Natural killer cell (primary cell): ENCODE data around the gene FRMD4A. TPM values are rescaled to one million over a fixed set of nuclear protein-coding genes. Genes with fewer than 3 reads are reported as not detected.

Experiments
- ATAC-seq, 3 donors: fragments of 150-1000 bp in 2 of 3; fragments of 200-7000 bp in 1 of 3; cut with Tn5 transposase; 1 replicate in 1 of 3; 2 replicates in 2 of 3; pipeline ENCODE4 v1.10.0; 2021; ENCODE audit warnings: mild to moderate bottlenecking in 2 of 3, moderate library complexity in 2 of 3
- DNase-seq, 2 donors: peaks; one replicate each; pipeline versions ENCODE4 v3.0.0 to v3.0.0-alpha.2; 2013 to 2021; ENCODE audit warnings: mixed read lengths in 1 of 2
- H3K27ac ChIP-seq: one replicate; pipeline ENCODE4 v1.5.1; 2013; ENCODE audit warnings: mild to moderate bottlenecking, low read length
- H3K27me3 ChIP-seq: one replicate; pipeline ENCODE4 v1.6.1; 2013; ENCODE audit warnings: low read length; ENCODE audit not compliant: control insufficient read depth, insufficient read depth
- H3K36me3 ChIP-seq: one replicate; pipeline ENCODE4 v1.6.1; 2013; ENCODE audit warnings: low read length; ENCODE audit not compliant: control insufficient read depth, insufficient read depth
- H3K4me1 ChIP-seq: one replicate; pipeline ENCODE4 v1.6.1; 2013; ENCODE audit warnings: low read length; ENCODE audit not compliant: control insufficient read depth, insufficient read depth
- H3K4me3 ChIP-seq: one replicate; pipeline ENCODE4 v1.5.1; 2013; ENCODE audit warnings: low read length
- H3K9me3 ChIP-seq: one replicate; pipeline ENCODE4 v1.6.1; 2013; ENCODE audit warnings: low read length; ENCODE audit not compliant: control insufficient read depth, insufficient read depth
- H3K27ac Mint-ChIP-seq, 2 donors: one replicate each; pipeline ENCODE4 v1.8.0; 2022; ENCODE audit warnings: mild to moderate bottlenecking in 2 of 2, mixed read lengths in 2 of 2, moderate library complexity in 1 of 2
- H3K27me3 Mint-ChIP-seq, 2 donors: one replicate each; pipeline ENCODE4 v1.8.0; 2022; ENCODE audit warnings: low read depth in 2 of 2, mixed read lengths in 2 of 2
- H3K36me3 Mint-ChIP-seq: one replicate; pipeline ENCODE4 v1.8.0; 2022; ENCODE audit warnings: mixed read lengths
- H3K4me1 Mint-ChIP-seq, 2 donors: one replicate each; pipeline ENCODE4 v1.8.0; 2022; ENCODE audit warnings: mixed read lengths in 2 of 2
- H3K4me3 Mint-ChIP-seq: one replicate; pipeline ENCODE4 v1.8.0; 2022; ENCODE audit warnings: mild to moderate bottlenecking, moderate library complexity, mixed read lengths
- H3K9me3 Mint-ChIP-seq, 2 donors: one replicate each; pipeline ENCODE4 v1.8.0; 2022; ENCODE audit warnings: mixed read lengths in 2 of 2
- WGBS: methylation state at CpG from one replicate; pipeline ENCODE4 v1.1.7; 2013; ENCODE audit warnings: missing lambda C conversion rate; ENCODE audit not compliant: insufficient coverage; 5-methylcytosine and 5-hydroxymethylcytosine counted together
- intact Hi-C: fragments of 100-400 bp; cut with micrococcal nuclease; formaldehyde crosslinking; loops from one replicate; pipeline ENCODE4 v1.14.2; 2022
- total RNA-seq, 4 donors: library from RNA; stranded (reverse); fragments of 120-200 nt in 1 of 4; gene quantifications; one replicate each; pipeline versions ENCODE4 v1.2.3 to v1.2.4, GENCODE V29; 2013 to 2022
- TF ChIP-seq, protein P1 (sequence below): fragments of 200-600 bp; IDR thresholded peaks from one replicate; pipeline ENCODE4 v1.8.0; 2022; ENCODE audit warnings: antibody characterized with exemption

FRMD4A gene
- total RNA-seq, 3 donors from 2014 or later (not counting 1 experiment from before 2014, with no cell fraction given) = 0.36 to 0.38 TPM; not detected in 1

DNA sequence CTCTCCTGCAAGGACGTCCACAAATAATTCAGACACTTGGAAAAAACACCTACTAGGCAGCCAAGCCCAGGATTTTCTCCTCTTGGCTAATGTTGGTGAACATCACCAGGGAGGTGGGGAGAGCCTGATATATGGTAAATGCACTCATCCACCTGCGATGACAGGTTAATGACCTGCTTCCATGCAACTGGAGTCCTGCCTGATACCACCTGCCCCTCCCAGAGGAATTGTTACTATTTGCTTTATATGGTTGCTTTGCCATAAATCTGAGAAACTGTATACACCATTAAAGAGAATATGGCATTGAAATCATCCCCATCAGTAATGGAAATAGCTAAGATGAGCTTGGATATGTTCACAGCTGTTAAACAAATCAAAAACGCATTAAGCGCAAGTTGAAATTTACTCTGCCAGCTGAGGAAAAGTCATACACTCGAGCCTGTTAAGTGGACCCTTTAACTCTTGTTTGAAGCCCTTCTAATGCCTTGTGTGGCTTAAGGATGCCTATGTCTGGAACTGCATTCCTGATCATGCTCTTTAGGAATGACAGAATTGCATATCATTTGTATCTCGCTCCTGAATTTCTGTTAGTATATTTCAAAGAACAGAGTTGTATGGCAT lies 535.6 kb downstream of the FRMD4A start:
- 84% methylated on average over 5 of the region's 6 CpGs for WGBS
- intact Hi-C loops = no loop called here
- ATAC-seq (no peak), DNase-seq (no peak)
- H3K27ac Mint-ChIP-seq = peak overlapping the region; percentile 24 to 64
- Histone ChIP-seq H3K4me3 (no peak overlapping the region), H3K27me3 (no peaks in the 10 kb centered on the region), H3K36me3 (no peaks in the 10 kb centered on the region), H3K9me3 (no peaks in the 10 kb centered on the region), H3K27ac (no peak overlapping the region), H3K4me1 (peaks cover 46% of the 10 kb centered on the region)
- peaks cover under 1 to 9% of the 10 kb centered on the region in 2 donors for H3K27me3 Mint-ChIP-seq
- no peaks in the 10 kb centered on the region for H3K9me3 Mint-ChIP-seq
- peak overlapping the region; percentile 54 for H3K4me3 Mint-ChIP-seq
- TF ChIP-seq, protein P1, sequence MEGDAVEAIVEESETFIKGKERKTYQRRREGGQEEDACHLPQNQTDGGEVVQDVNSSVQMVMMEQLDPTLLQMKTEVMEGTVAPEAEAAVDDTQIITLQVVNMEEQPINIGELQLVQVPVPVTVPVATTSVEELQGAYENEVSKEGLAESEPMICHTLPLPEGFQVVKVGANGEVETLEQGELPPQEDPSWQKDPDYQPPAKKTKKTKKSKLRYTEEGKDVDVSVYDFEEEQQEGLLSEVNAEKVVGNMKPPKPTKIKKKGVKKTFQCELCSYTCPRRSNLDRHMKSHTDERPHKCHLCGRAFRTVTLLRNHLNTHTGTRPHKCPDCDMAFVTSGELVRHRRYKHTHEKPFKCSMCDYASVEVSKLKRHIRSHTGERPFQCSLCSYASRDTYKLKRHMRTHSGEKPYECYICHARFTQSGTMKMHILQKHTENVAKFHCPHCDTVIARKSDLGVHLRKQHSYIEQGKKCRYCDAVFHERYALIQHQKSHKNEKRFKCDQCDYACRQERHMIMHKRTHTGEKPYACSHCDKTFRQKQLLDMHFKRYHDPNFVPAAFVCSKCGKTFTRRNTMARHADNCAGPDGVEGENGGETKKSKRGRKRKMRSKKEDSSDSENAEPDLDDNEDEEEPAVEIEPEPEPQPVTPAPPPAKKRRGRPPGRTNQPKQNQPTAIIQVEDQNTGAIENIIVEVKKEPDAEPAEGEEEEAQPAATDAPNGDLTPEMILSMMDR = no peak
- no peaks in the 10 kb centered on the region for H3K36me3 Mint-ChIP-seq
- peaks cover 36 to 47% of the 10 kb centered on the region in 2 donors for H3K4me1 Mint-ChIP-seq

DNA sequence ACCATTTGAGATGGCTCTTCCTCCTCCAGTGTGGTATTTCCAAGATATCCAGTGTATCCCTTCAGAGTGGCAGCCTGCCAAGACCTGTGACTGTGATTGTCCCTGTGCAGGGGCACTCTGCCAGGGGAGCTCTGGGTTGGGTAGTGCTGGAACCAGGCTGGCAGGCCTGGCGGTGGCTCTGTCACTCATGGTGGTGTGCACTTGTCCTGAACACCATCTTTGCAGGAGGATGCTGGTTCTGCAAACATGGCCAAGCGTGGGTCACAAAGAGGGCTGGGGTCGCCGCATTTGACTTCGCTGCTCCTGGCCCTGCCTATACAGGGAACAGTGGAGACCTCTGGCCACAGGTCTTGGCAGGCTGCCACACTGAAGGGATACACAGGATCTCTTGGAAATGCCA lies 538.7 kb downstream of the FRMD4A start:
- intact Hi-C loops = no loop called here
- no peaks in the 10 kb centered on the region for H3K27me3 ChIP-seq
- WGBS = 97% methylated on average over 5 of the region's 5 CpGs
- no peaks in the 10 kb centered on the region for H3K36me3 ChIP-seq
- peak overlapping the region in 1 of 2 donors; percentile 24 for H3K27ac Mint-ChIP-seq
- H3K4me1 ChIP-seq = peaks cover 52% of the 10 kb centered on the region
- DNase-seq (no peak), ATAC-seq (no peak)
- H3K4me1 Mint-ChIP-seq = peaks cover 29 to 48% of the 10 kb centered on the region in 2 donors
- no peaks in the 10 kb centered on the region for H3K27me3 Mint-ChIP-seq
- TF ChIP-seq, protein P1 = no peak
- no peaks in the 10 kb centered on the region for H3K9me3 ChIP-seq
- no peak overlapping the region for H3K27ac ChIP-seq
- no peaks in the 10 kb centered on the region for H3K36me3 Mint-ChIP-seq
- no peaks in the 10 kb centered on the region for H3K9me3 Mint-ChIP-seq
- H3K4me3 ChIP-seq = no peak overlapping the region
- H3K4me3 Mint-ChIP-seq = no peak overlapping the region

DNA sequence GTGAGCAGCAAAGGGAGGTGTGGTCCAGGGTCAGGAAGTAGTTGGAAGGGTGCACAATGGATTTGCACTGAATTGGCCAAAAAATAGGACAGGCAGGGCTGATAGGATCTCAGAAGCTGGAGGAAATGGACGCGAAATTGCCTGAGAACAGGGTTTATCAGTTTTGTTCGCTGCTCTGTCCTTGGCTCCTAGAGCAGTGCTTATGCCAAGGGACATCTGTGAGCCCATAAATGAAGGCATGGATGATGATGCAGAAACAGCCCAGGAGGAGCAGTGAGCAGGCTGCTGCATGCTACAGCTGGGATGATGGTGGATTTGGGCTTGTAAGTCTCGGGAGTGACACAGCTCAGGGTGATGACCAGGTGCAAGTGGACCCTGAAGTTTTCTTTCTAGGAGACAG lies 539.2 kb downstream of the FRMD4A start:
- ATAC-seq = no peak

More for the DNA sequence above, 539.2 kb downstream of the FRMD4A start:
- 72% methylated on average over 4 of the region's 4 CpGs for WGBS
- H3K27ac ChIP-seq = no peak overlapping the region
- H3K9me3 ChIP-seq = no peaks in the 10 kb centered on the region
- no peaks in the 10 kb centered on the region for H3K27me3 Mint-ChIP-seq
- H3K9me3 Mint-ChIP-seq = no peaks in the 10 kb centered on the region
- TF ChIP-seq, protein P1 = no peak
- DNase-seq = no peak
- no peak overlapping the region for H3K4me3 ChIP-seq
- no peaks in the 10 kb centered on the region for H3K36me3 ChIP-seq
- peaks cover 49% of the 10 kb centered on the region for H3K4me1 ChIP-seq
- peaks cover 34 to 53% of the 10 kb centered on the region in 2 donors for H3K4me1 Mint-ChIP-seq
- intact Hi-C loops = no loop called here
- no peak overlapping the region for H3K27ac Mint-ChIP-seq
- no peak overlapping the region for H3K4me3 Mint-ChIP-seq
- H3K36me3 Mint-ChIP-seq = no peaks in the 10 kb centered on the region
- no peaks in the 10 kb centered on the region for H3K27me3 ChIP-seq
